Astrocyte (in vitro differentiated cells and primary cell): ENCODE results near the gene NEK2. TPM values are rescaled to one million over a fixed set of nuclear protein-coding genes. Genes with fewer than 3 reads are reported as not detected.

Source experiments
- DNase-seq: peaks from one replicate; pipeline ENCODE4 v3.0.0-alpha.2; 2010; ENCODE audit warnings: low read depth
- FAIRE-seq: peaks from 2 replicates; lab custom pipeline; 2011; peaks lifted over from hg19 to GRCh38; lab: Jason Lieb, UNC
- H2AFZ ChIP-seq: 2 replicates; pipeline ENCODE4 v1.6.0; 2012; ENCODE audit warnings: low read depth, low read length, inconsistent platforms
- H3K27ac ChIP-seq: 2 replicates; pipeline ENCODE4 v1.5.1; 2011; ENCODE audit warnings: low read depth, low read length, inconsistent platforms
- H3K27me3 ChIP-seq: 2 replicates; pipeline ENCODE4 v1.6.0; 2011; ENCODE audit warnings: low read length, inconsistent platforms; ENCODE audit not compliant: insufficient read depth
- H3K36me3 ChIP-seq: 2 replicates; pipeline ENCODE4 v1.5.1; 2011; ENCODE audit warnings: low read length, inconsistent platforms; ENCODE audit not compliant: insufficient read depth
- H3K4me1 ChIP-seq: 2 replicates; pipeline ENCODE4 v1.5.1; 2011; ENCODE audit warnings: low read length, inconsistent platforms; ENCODE audit not compliant: insufficient read depth
- H3K4me2 ChIP-seq: 2 replicates; pipeline ENCODE4 v1.6.0; 2012; ENCODE audit warnings: low read length, inconsistent platforms
- H3K4me3 ChIP-seq: 2 replicates; pipeline ENCODE4 v1.5.1; 2011; ENCODE audit warnings: low read depth, mild to moderate bottlenecking, low read length, inconsistent platforms; ENCODE audit not compliant: insufficient read depth
- H3K79me2 ChIP-seq: 2 replicates; pipeline ENCODE4 v1.6.0; 2012; ENCODE audit warnings: mild to moderate bottlenecking, low read length, inconsistent platforms; ENCODE audit not compliant: insufficient read depth
- H3K9ac ChIP-seq: 2 replicates; pipeline ENCODE4 v1.6.0; 2012; ENCODE audit warnings: mild to moderate bottlenecking, low read length, inconsistent platforms
- H3K9me3 ChIP-seq: 2 replicates; pipeline ENCODE4 v1.5.1; 2012; ENCODE audit warnings: low read depth, mild to moderate bottlenecking, low read length, inconsistent platforms; ENCODE audit not compliant: insufficient read depth
- H4K20me1 ChIP-seq: 2 replicates; pipeline ENCODE4 v1.6.0; 2012; ENCODE audit warnings: low read length, inconsistent platforms; ENCODE audit not compliant: insufficient read depth
- H3K27ac Mint-ChIP-seq: one replicate; pipeline ENCODE4 v1.8.0; 2021; ENCODE audit warnings: mild to moderate bottlenecking, mixed read lengths; ENCODE audit not compliant: unreplicated experiment
- H3K27me3 Mint-ChIP-seq: one replicate; pipeline ENCODE4 v1.8.0; 2021; ENCODE audit warnings: low read depth, mixed read lengths; ENCODE audit not compliant: unreplicated experiment
- H3K36me3 Mint-ChIP-seq: one replicate; pipeline ENCODE4 v1.8.0; 2021; ENCODE audit warnings: low read depth, mixed read lengths; ENCODE audit not compliant: unreplicated experiment
- H3K4me1 Mint-ChIP-seq: one replicate; pipeline ENCODE4 v1.8.0; 2021; ENCODE audit warnings: low read depth, mixed read lengths; ENCODE audit not compliant: unreplicated experiment
- H3K4me3 Mint-ChIP-seq: one replicate; pipeline ENCODE4 v1.8.0; 2021; ENCODE audit warnings: mild to moderate bottlenecking, moderate library complexity, mixed read lengths; ENCODE audit not compliant: unreplicated experiment
- H3K9me3 Mint-ChIP-seq: one replicate; pipeline ENCODE4 v1.8.0; 2021; ENCODE audit warnings: mild to moderate bottlenecking, mixed read lengths; ENCODE audit not compliant: unreplicated experiment
- EZH2 ChIP-seq: IDR thresholded peaks from 2 replicates; pipeline ENCODE4 v1.6.1; 2012; ENCODE audit warnings: mild to moderate bottlenecking, low read length, inconsistent platforms; ENCODE audit not compliant: insufficient read depth
- total RNA-seq: library from RNA; stranded (reverse); gene quantifications from 2 replicates; pipeline ENCODE4 v1.2.1, GENCODE V29; 2021
- TF ChIP-seq, protein P1 (sequence below): IDR thresholded peaks from 2 replicates; pipeline ENCODE4 v1.5.1; 2011; ENCODE audit warnings: low read depth, mild to moderate bottlenecking, inconsistent platforms, low read length, moderate library complexity; ENCODE audit not compliant: insufficient read depth

NEK2 gene
- total RNA-seq, 1 donor from 2014 or later = 1.6 TPM

DNA sequence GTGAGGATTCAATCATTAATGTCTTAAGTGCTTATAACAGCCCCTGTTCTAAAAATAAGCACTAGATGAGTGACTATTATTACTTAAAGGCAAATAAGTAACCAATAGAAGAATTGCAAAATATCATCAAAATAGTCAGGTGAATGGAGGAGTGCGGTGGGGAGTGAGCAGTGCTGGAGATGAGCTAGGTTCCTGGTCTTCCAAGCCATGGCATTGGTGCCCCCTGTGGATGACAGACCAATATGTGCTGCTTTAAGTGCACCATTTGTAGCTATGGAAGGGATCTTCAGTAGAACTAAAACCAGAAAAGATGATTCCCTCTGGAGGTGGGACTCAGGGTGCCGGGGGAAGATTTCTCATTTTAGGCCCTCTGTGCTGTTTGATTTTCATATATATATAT is 50.4 kb downstream of the NEK2 start:
- no peak overlapping the region for H3K27ac ChIP-seq
- no peaks in the 10 kb centered on the region for H3K9me3 Mint-ChIP-seq
- no peaks in the 10 kb centered on the region for H3K4me1 ChIP-seq
- no peaks in the 10 kb centered on the region for H3K36me3 Mint-ChIP-seq
- DNase-seq (no peak), FAIRE-seq (no peak)
- H3K4me3 Mint-ChIP-seq = no peak overlapping the region
- H4K20me1 ChIP-seq = no peaks in the 10 kb centered on the region
- H2AFZ ChIP-seq = no peak overlapping the region
- no peak overlapping the region for H3K4me3 ChIP-seq
- H3K36me3 ChIP-seq = no peaks in the 10 kb centered on the region
- peaks cover 4% of the 10 kb centered on the region for H3K4me1 Mint-ChIP-seq
- no peaks in the 10 kb centered on the region for H3K79me2 ChIP-seq
- TF ChIP-seq EZH2 = no peak
- TF ChIP-seq, protein P1, sequence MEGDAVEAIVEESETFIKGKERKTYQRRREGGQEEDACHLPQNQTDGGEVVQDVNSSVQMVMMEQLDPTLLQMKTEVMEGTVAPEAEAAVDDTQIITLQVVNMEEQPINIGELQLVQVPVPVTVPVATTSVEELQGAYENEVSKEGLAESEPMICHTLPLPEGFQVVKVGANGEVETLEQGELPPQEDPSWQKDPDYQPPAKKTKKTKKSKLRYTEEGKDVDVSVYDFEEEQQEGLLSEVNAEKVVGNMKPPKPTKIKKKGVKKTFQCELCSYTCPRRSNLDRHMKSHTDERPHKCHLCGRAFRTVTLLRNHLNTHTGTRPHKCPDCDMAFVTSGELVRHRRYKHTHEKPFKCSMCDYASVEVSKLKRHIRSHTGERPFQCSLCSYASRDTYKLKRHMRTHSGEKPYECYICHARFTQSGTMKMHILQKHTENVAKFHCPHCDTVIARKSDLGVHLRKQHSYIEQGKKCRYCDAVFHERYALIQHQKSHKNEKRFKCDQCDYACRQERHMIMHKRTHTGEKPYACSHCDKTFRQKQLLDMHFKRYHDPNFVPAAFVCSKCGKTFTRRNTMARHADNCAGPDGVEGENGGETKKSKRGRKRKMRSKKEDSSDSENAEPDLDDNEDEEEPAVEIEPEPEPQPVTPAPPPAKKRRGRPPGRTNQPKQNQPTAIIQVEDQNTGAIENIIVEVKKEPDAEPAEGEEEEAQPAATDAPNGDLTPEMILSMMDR = no peak
- no peak overlapping the region for H3K9ac ChIP-seq
- H3K9me3 ChIP-seq = no peaks in the 10 kb centered on the region
- peaks cover 28% of the 10 kb centered on the region for H3K27me3 Mint-ChIP-seq
- no peak overlapping the region for H3K27ac Mint-ChIP-seq
- no peak overlapping the region for H3K4me2 ChIP-seq
- peaks cover 2% of the 10 kb centered on the region for H3K27me3 ChIP-seq

- Histone ChIP-seq H2AFZ (no peak overlapping the region), H3K4me2 (no peak overlapping the region), H3K4me1 (no peaks in the 10 kb centered on the region), H3K27me3 (no peaks in the 10 kb centered on the region), H4K20me1 (no peaks in the 10 kb centered on the region), H3K9ac (no peak overlapping the region), H3K9me3 (no peaks in the 10 kb centered on the region), H3K27ac (no peak overlapping the region), H3K4me3 (no peak overlapping the region), H3K79me2 (no peaks in the 10 kb centered on the region), H3K36me3 (no peaks in the 10 kb centered on the region)
- H3K27me3 Mint-ChIP-seq = peaks cover 22% of the 10 kb centered on the region
- H3K4me1 Mint-ChIP-seq = peaks cover 7% of the 10 kb centered on the region
- no peaks in the 10 kb centered on the region for H3K9me3 Mint-ChIP-seq
- FAIRE-seq (no peak), DNase-seq (no peak)
- H3K36me3 Mint-ChIP-seq = no peaks in the 10 kb centered on the region
- no peak overlapping the region for H3K4me3 Mint-ChIP-seq
- TF ChIP-seq, protein P1 = no peak
- no peak overlapping the region for H3K27ac Mint-ChIP-seq
Observed at GRCh38 chr1:211623515-211623914, 51.9 kb downstream of the NEK2 start.

DNA sequence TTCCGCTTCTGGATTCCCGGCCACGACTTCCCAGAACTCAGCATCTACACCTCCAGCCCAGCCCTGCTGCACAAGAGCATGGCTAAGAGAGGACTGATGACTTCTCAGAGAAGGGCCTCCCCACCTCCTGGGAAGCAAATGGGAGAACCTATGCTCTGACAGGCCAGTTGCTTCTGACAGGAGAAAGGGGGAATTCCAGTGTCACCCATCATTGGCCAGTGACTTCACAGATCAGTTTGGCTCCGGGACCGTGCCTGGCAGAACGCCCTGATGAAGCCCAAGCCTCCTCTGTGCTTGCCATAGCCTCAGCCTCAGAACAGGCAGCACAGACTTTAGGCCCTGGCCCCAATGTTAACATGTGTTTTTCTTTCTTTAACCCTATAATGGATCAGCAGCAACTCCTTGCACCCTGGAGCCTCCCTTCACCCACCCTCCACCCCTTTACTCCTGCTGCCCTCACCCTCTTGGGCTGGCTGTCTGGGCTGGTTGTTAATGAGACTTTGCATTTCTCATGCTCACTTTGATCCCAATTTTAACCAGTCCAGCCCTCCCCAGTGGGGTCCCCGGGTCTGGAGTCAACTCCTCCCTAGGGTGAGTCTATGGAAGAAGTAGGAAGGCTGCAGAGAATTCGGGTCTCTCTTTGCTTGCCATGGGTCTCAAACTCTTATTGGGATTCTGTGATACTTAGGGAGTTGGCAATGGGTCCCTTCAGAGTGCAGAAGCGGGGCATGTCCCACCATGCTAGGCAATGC is 53.8 kb downstream of the NEK2 start:
- Histone ChIP-seq H3K4me2 (no peak overlapping the region), H4K20me1 (no peaks in the 10 kb centered on the region), H2AFZ (no peak overlapping the region), H3K79me2 (no peaks in the 10 kb centered on the region), H3K4me1 (no peaks in the 10 kb centered on the region), H3K27me3 (no peaks in the 10 kb centered on the region), H3K9me3 (no peaks in the 10 kb centered on the region), H3K4me3 (no peak overlapping the region), H3K27ac (no peak overlapping the region), H3K9ac (no peak overlapping the region), H3K36me3 (no peaks in the 10 kb centered on the region)
- peaks cover 3% of the 10 kb centered on the region for H3K4me1 Mint-ChIP-seq
- FAIRE-seq = no peak
- H3K4me3 Mint-ChIP-seq = no peak overlapping the region
- H3K36me3 Mint-ChIP-seq = no peaks in the 10 kb centered on the region
- no peaks in the 10 kb centered on the region for H3K9me3 Mint-ChIP-seq
- H3K27me3 Mint-ChIP-seq = peaks cover 19% of the 10 kb centered on the region
- DNase-seq = peak; percentile 45
- TF ChIP-seq, protein P1 = no peak
- TF ChIP-seq EZH2 = no peak
- no peak overlapping the region for H3K27ac Mint-ChIP-seq
